Effector memory CD8-positive, alpha-beta T cell (primary cell): Measurements from ENCODE around the gene TXLNB.

ENCODE experiments used
- ATAC-seq: fragments of 150-1000 bp; cut with Tn5 transposase; replicated peaks from 2 replicates; pipeline ENCODE4 v1.10.0; 2021; ENCODE audit warnings: mild to moderate bottlenecking, moderate library complexity
- DNase-seq, 3 experiments: peaks; one replicate each; pipeline ENCODE4 v3.0.0; 2021
- H3K27ac Mint-ChIP-seq, 2 donors: one replicate each; pipeline ENCODE4 v1.8.0; 2022; ENCODE audit warnings: mild to moderate bottlenecking in 2 of 2, mixed read lengths in 2 of 2, moderate library complexity in 2 of 2
- H3K27me3 Mint-ChIP-seq, 2 donors: one replicate each; pipeline ENCODE4 v1.8.0; 2022; ENCODE audit warnings: mixed read lengths in 2 of 2
- H3K36me3 Mint-ChIP-seq: one replicate; pipeline ENCODE4 v1.8.0; 2022; ENCODE audit warnings: mild to moderate bottlenecking, moderate library complexity, mixed read lengths; ENCODE audit not compliant: insufficient read depth
- H3K4me1 Mint-ChIP-seq, 2 donors: one replicate each; pipeline ENCODE4 v1.8.0; 2022; ENCODE audit warnings: low read depth in 2 of 2, mixed read lengths in 2 of 2
- H3K4me3 Mint-ChIP-seq, 2 donors: one replicate each; pipeline ENCODE4 v1.8.0; 2022; ENCODE audit warnings: mild to moderate bottlenecking in 2 of 2, mixed read lengths in 2 of 2, moderate library complexity in 2 of 2
- H3K9me3 Mint-ChIP-seq, 2 donors: one replicate each; pipeline ENCODE4 v1.8.0; 2022; ENCODE audit warnings: mixed read lengths in 2 of 2

Gene TXLNB

GRCh38 chr6:139277587-139277986 is 14.2 kb downstream of the TXLNB start:
- DNase-seq (no peak), ATAC-seq (no peak)
- H3K36me3 Mint-ChIP-seq: peaks cover 4% of the 10 kb centered on the region
- no peaks in the 10 kb centered on the region for H3K9me3 Mint-ChIP-seq
- H3K4me3 Mint-ChIP-seq: no peak overlapping the region
- no peaks in the 10 kb centered on the region for H3K27me3 Mint-ChIP-seq
- H3K4me1 Mint-ChIP-seq: peaks cover 6 to 14% of the 10 kb centered on the region in 2 donors
- no peak overlapping the region for H3K27ac Mint-ChIP-seq

- H3K4me3 Mint-ChIP-seq: no peak overlapping the region
These were observed 14.6 kb downstream of the TXLNB start for GRCh38 chr6:139277161-139277560.

GRCh38 chr6:139275279-139276055 is 16.3 kb downstream of the TXLNB start:
- H3K4me3 Mint-ChIP-seq: no peak overlapping the region
- no peak for ATAC-seq

More at GRCh38 chr6:139277161-139277560, 14.6 kb downstream of the TXLNB start:
- Mint-ChIP-seq H3K9me3 (no peaks in the 10 kb centered on the region), H3K27ac (no peak overlapping the region), H3K4me1 (peaks cover 6 to 14% of the 10 kb centered on the region in 2 donors), H3K36me3 (peaks cover 4% of the 10 kb centered on the region), H3K27me3 (no peaks in the 10 kb centered on the region)
- DNase-seq (no peak), ATAC-seq (no peak)

GRCh38 chr6:139271056-139271455 is 20.7 kb downstream of the TXLNB start:
- Mint-ChIP-seq H3K36me3 (no peaks in the 10 kb centered on the region), H3K4me3 (no peak overlapping the region), H3K9me3 (no peaks in the 10 kb centered on the region), H3K4me1 (no peaks in the 10 kb centered on the region), H3K27me3 (no peaks in the 10 kb centered on the region), H3K27ac (no peak overlapping the region)
- ATAC-seq (no peak), DNase-seq (no peak)

More at GRCh38 chr6:139275279-139276055, 16.3 kb downstream of the TXLNB start:
- H3K9me3 Mint-ChIP-seq: no peaks in the 10 kb centered on the region
- peak overlapping the region in 1 of 2 donors; percentile 8 for H3K27ac Mint-ChIP-seq
- H3K4me1 Mint-ChIP-seq: peaks cover 6 to 14% of the 10 kb centered on the region in 2 donors
- DNase-seq: no peak
- H3K36me3 Mint-ChIP-seq: peaks cover 4% of the 10 kb centered on the region
- no peaks in the 10 kb centered on the region for H3K27me3 Mint-ChIP-seq

GRCh38 chr6:139270249-139270648 is 21.5 kb downstream of the TXLNB start:
- H3K4me1 Mint-ChIP-seq: no peaks in the 10 kb centered on the region
- no peak overlapping the region for H3K27ac Mint-ChIP-seq
- H3K4me3 Mint-ChIP-seq: no peak overlapping the region
- DNase-seq (no peak), ATAC-seq (no peak)
- no peaks in the 10 kb centered on the region for H3K9me3 Mint-ChIP-seq
- H3K36me3 Mint-ChIP-seq: no peaks in the 10 kb centered on the region
- no peaks in the 10 kb centered on the region for H3K27me3 Mint-ChIP-seq

- DNase-seq: no peak
- Mint-ChIP-seq H3K27ac (peak overlapping the region in 1 of 2 donors; percentile 29), H3K4me1 (peaks cover 11% of the 10 kb centered on the region in 2 donors), H3K27me3 (no peaks in the 10 kb centered on the region), H3K9me3 (no peaks in the 10 kb centered on the region), H3K36me3 (no peaks in the 10 kb centered on the region), H3K4me3 (no peak overlapping the region)
- ATAC-seq: no peak
These were observed 26.1 kb downstream of the TXLNB start for GRCh38 chr6:139265512-139266190.

- Mint-ChIP-seq H3K36me3 (no peaks in the 10 kb centered on the region), H3K27me3 (no peaks in the 10 kb centered on the region), H3K4me3 (peak overlapping the region; percentile 72 to 79), H3K27ac (peak overlapping the region; percentile 82 to 86), H3K9me3 (no peaks in the 10 kb centered on the region), H3K4me1 (peaks cover 21% of the 10 kb centered on the region in 2 donors)
- ATAC-seq: peak; percentile 95
- DNase-seq: peak in 2 of 3 experiments; percentile 2 to 30
These were observed 29.1 kb downstream of the TXLNB start for GRCh38 chr6:139262519-139263300.

GRCh38 chr6:139257821-139258398 is 33.9 kb downstream of the TXLNB start:
- Mint-ChIP-seq H3K4me1 (peaks cover 19 to 27% of the 10 kb centered on the region in 2 donors), H3K27me3 (no peaks in the 10 kb centered on the region), H3K36me3 (peaks cover 4% of the 10 kb centered on the region), H3K27ac (peak overlapping the region in 1 of 2 donors; percentile 69), H3K4me3 (no peak overlapping the region), H3K9me3 (no peaks in the 10 kb centered on the region)
- ATAC-seq: no peak
- no peak for DNase-seq

- H3K27me3 Mint-ChIP-seq: no peaks in the 10 kb centered on the region
- peak overlapping the region in 1 of 2 donors; percentile 69 for H3K27ac Mint-ChIP-seq
- no peak for DNase-seq
- peaks cover 4% of the 10 kb centered on the region for H3K36me3 Mint-ChIP-seq
- H3K4me3 Mint-ChIP-seq: no peak overlapping the region
- peaks cover 13 to 21% of the 10 kb centered on the region in 2 donors for H3K4me1 Mint-ChIP-seq
- ATAC-seq: no peak
- H3K9me3 Mint-ChIP-seq: no peaks in the 10 kb centered on the region
These were observed 34.5 kb downstream of the TXLNB start for GRCh38 chr6:139257291-139257690.

GRCh38 chr6:139256087-139256486 is 35.7 kb downstream of the TXLNB start:
- no peaks in the 10 kb centered on the region for H3K27me3 Mint-ChIP-seq
- DNase-seq (no peak), ATAC-seq (no peak)
- H3K4me3 Mint-ChIP-seq: no peak overlapping the region
- peaks cover 21 to 26% of the 10 kb centered on the region in 2 donors for H3K4me1 Mint-ChIP-seq
- peaks cover 4% of the 10 kb centered on the region for H3K36me3 Mint-ChIP-seq
- H3K9me3 Mint-ChIP-seq: no peaks in the 10 kb centered on the region
- H3K27ac Mint-ChIP-seq: peak overlapping the region in 1 of 2 donors; percentile 69

GRCh38 chr6:139254196-139254595 is 37.6 kb downstream of the TXLNB start:
- H3K27ac Mint-ChIP-seq: no peak overlapping the region
- ATAC-seq (no peak), DNase-seq (no peak)
- peaks cover 4% of the 10 kb centered on the region for H3K36me3 Mint-ChIP-seq
- no peak overlapping the region for H3K4me3 Mint-ChIP-seq
- peaks cover 34 to 37% of the 10 kb centered on the region in 2 donors for H3K4me1 Mint-ChIP-seq
- no peaks in the 10 kb centered on the region for H3K27me3 Mint-ChIP-seq
- H3K9me3 Mint-ChIP-seq: no peaks in the 10 kb centered on the region

- Mint-ChIP-seq H3K27me3 (no peaks in the 10 kb centered on the region), H3K9me3 (no peaks in the 10 kb centered on the region), H3K36me3 (peaks cover 4% of the 10 kb centered on the region), H3K4me3 (no peak overlapping the region), H3K27ac (no peak overlapping the region), H3K4me1 (peaks cover 34% of the 10 kb centered on the region in 2 donors)
- no peak for ATAC-seq
- DNase-seq: no peak
These were observed 38.1 kb downstream of the TXLNB start for GRCh38 chr6:139253656-139254055.
